ENCODE results near the gene RAD51AP1.
A peak's percentile ranks its signal among the peaks of the same experiment; 100 is the strongest.

Gene RAD51AP1

GRCh38 chr12:4545195-4545594 lies 6.5 kb downstream of the RAD51AP1 start:
- no peak for DNase-seq

- no peak for DNase-seq
Measured at GRCh38 chr12:4552191-4552590, 13.5 kb downstream of the RAD51AP1 start.

DNA sequence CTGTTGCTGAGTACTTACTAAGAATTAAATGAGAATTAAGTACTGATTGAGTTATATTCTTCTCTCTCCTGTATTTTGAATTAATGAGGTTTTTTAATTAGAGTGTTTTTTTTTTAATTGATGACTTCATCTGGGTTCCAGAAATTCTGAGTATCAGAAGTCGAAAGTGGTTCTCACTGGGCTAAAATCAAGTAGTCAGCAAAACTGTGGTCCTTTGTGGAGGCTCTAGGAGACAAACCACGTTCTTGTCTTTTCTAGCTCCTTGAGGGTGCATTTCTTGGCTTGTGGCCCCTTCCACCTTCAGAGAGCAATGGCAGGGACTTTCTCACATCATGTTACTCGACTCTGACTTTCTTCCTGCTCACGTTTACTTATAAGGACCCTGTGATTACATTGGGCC lies 15.3 kb downstream of the RAD51AP1 start:
- DNase-seq = no peak

GRCh38 chr12:4555804-4556203 lies 17.1 kb downstream of the RAD51AP1 start:
- no peak for DNase-seq

DNA sequence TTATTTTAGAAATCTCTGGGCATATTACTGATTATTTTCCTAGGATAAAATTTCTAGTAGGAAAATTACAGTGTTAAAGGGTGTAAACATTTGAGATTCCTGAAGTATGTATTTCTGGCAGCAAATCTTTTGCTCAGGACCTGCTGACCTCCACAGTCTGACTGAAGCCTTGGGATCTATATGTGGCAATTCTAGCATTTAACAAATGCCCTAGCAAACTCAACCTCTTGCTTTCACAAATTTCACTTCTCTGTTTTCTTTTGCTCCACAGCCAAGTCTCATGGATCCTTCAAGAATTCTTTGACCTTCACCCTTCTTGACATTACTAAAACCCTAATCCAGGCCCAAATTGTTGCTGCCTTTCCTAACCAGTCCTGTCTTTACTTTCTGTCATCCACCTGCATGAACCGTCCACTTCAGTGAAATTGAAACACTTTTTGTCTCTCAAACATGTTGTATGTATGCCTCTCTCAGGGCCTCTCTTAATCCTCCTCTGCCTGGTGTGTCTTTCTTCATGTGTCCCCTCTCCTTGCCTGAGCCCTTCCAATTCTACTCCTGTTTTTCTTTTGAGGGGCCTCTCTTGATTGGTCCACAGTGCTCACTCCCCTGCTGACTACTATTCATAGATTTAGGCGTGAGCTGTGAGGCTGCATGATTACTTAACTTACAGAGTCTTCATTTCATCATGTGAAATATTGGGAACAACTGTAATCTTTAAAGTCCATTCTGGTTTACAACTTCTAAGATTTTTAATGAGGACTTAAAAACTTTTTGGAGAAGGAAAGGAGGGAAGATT lies 18.2 kb downstream of the RAD51AP1 start:
- DNase-seq = no peak

GRCh38 chr12:4557586-4557985 lies 18.9 kb downstream of the RAD51AP1 start:
- no peak for DNase-seq

- DNase-seq = no peak
Measured at GRCh38 chr12:4558171-4558570, 19.5 kb downstream of the RAD51AP1 start.

- peak; percentile 66 for DNase-seq
Measured at GRCh38 chr12:4562034-4562657, 23.5 kb downstream of the RAD51AP1 start, which contains the start of gene DYRK4. Gene DYRK4, plus strand, starts transcription at chr12:4562208. Its CDS starts 38 bp downstream, at chr12:4562246.

DNA sequence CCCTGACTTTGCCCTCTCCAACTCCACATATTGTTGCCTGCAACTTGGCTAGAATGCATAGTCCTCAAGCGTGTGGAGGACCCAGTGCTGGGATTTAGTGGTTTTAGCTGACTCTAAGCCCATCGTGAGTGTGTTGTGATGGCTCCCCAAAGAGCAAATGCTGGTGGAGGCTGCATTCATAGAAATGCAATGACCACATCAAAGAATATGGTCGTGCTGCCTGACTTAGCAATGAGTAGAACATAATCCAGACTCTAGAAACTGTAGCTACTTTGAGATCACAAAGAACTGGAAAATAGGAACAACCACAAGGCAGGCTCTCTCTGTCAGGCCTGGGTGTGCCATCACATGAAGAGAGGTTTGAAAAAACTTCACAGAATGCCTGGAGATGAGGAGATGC lies 24.6 kb downstream of the RAD51AP1 start:
- DNase-seq = no peak

DNA sequence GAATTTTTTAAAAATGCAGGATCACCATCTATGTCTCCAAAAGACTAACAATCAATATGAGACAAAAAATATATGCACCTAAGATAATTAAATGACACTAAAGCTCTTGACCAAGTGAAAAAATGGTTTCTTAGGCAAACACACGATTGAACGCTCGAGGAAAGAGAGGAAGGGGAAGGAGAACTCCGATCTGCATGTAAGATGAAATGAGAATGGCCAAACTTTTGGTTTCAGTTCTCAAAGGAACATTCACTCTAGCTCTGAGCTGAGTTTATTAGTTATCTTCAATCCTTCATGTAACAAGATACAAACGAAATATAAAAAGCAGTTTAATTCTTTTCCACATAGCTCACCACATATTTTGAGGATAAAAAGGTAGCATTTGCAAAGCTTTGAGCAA lies 26.1 kb downstream of the RAD51AP1 start:
- no peak for DNase-seq

DNA sequence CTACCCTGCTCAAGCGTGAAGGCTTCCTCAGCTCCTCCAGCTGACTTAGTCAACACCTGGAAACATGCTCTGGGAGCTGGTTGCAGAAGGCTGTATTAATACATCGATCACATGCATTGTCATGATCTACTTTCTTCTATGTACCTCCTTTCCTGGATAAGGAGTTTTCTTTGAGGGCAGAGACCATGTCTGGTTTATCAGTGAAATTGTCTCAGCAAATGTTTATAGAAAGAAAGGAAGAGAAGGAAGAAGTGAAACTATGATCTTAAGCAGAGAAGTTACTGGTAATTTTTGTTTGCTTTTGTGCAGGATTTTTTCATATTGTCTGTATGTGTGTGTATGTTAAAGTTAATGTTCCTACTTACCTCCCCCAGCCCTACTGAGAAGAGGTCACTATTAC lies 27.8 kb downstream of the RAD51AP1 start:
- DNase-seq = no peak

DNA sequence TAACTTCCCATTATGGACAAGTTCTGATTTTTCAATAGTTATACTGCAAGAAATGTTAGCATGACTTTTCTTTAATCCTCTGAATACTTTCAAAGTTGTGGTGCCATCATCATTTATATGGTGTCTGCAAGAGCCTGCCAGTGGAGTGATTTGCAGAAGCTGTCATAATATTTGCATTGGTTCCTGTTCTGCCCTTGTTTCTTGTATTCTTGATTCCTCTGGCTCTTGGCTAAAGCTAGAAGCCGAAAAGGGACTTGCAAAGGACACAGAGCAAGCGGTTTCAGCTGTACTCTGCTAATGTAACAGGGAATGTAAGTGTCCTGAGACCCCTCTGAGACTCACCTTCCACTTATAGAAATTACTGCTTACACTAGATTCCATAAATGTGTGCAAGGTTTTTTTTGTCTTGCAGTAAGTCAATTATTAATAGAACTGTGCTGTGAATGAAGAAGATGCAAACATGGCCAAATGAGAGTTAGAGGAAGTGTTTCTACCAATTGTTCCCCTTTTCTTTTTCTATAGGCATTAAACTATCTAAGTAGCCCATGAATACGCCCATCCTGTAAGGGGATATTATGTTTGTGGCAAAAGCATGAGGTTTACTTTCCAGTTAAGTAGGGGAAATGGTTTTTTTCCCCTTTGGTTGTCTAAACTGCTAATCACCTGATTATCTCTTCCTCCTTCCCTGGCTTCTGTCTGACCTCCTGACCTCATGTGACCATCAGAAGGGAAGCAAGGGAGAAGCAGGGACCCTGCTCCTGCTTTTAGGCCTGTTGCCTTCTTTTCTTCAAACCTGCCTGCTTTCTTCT lies 28.6 kb downstream of the RAD51AP1 start:
- DNase-seq = no peak

DNA sequence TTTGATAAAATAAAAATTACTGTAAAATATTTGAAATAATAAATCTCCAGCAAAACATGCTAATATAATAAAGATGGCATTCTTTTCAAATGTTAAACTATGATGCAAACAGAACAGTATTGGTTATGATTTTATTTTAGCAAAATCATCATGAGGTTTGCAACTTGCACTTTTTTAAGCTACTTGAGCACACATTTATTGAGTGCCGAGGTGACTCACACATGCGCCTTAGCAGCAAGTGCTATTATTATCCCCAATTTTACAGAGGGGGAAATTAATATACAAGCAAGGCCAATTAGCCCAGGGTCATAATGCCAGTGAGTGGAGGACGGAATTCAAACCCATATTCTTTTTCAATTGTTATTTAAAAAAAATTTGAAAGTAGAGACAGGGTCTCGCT lies 30.6 kb downstream of the RAD51AP1 start:
- no peak for DNase-seq

- no peak for DNase-seq
Measured at GRCh38 chr12:4572680-4573079, 34.0 kb downstream of the RAD51AP1 start.

DNA sequence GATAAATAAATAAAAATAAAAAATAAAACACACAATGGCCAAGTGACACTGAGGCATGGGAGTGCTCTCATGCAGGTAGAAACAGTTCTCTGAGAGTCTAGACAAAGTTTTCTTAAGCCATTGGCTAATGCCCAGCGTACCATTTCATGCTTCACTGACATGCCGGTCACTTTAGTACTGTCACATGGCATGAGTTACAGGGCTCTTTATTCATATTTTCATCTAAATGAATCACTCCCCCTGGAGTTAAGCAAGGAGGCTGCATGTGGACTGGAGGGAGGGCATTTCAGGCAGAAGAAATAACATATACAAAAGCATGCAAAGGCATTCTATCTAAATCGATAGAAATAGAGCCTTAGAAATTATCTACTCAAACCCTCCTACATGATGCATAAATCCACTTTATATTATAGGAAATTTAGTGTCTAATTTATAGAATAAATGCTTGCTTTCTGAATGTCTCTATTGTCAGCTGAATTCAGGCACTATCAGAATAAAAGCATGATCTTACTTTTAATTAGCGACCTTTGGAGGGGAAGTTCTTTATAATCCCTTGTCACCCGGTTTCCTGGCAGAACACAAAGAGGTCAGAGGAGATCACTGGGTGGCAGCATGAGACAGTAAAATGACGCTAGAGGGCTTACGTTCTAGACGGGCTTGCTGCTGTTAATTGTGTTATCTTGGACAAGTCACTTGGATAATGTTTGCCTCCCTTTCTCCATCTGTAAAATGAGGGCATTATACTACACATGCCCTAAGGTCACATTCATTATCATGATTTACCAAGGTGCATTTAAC lies 40.8 kb downstream of the RAD51AP1 start:
- peak; percentile 8 for DNase-seq

DNA sequence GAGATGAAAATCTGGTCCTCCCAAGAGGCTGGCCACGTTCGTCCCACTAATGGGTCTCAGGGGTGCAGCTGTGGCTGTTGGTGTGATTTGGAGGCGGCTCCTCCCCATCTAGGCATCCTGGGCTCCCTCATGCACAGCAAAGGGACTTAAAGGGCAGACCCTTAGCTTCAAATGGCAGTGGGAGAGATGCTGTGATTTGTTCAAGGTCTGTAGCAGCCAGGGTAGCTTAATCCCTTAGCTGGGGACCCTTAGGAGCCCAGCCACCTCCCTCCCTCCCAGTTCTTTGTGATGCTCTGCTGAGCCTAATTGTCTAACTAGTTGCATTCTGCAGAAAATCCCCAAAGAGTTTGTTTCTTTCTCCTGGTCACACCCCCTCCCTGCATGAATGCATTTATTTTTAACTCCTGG lies 41.6 kb downstream of the RAD51AP1 start:
- no peak for DNase-seq

DNA sequence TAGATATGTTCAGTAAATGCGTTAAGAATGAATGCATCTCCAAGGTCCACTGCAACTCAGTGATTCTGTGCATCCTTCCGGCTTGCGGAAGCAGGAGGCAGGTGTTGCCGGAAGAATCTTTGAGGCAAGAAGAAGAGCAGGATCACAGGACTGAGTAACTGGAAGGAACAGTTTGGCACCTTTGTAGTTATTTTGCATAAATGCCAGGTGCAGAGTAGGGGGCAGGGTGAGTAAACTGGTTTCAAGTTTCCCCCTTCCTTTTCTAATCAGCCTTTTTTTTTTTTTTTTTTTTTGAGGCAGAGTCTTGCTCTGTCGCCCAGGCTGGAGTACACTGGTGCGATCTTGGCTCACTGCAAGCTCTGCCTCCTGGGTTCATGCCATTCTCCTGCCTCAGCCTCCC lies 45.6 kb downstream of the RAD51AP1 start:
- DNase-seq = no peak

GRCh38 chr12:4584896-4585295 lies 46.2 kb downstream of the RAD51AP1 start:
- DNase-seq = no peak

DNA sequence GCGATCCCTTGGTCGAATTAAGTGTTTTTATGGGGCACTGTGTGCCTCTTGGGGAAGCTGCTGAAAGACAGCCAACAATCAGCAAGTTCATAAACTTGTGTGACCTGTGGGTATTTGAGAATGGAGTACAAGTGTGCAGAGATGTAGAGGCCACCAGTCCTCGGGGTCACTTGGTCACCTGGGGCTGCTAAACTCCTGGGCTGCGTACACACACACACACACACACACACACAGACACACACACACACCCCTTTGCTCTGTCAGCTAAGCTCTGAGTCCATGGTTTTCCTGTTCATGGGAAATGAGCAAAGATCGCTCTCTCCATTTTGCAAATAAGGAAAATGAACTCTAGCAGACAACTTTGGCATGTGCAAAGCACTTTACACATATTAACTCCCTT lies 47.8 kb downstream of the RAD51AP1 start:
- DNase-seq = no peak

- DNase-seq = no peak
Measured at GRCh38 chr12:4587108-4587507, 48.4 kb downstream of the RAD51AP1 start.

DNA sequence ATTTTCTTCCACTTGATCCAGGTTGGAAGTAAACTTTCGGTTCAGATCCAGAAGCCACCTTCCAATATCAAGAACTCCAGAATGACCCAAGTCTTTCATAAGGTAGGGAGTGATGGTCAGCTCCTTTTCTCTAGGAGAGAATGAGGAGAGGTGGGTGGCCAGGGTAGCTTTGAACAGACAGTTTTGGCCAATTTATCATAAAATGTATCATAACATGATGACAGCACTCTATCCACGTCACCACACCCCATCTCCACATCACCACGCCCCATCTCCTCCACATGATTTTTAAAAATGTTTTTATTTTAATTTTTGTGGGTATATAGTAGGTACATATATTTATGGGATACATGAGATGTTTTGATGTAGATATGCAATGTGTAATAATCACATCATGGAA lies 50.2 kb downstream of the RAD51AP1 start:
- no peak for DNase-seq

GRCh38 chr12:4589941-4590340 lies 51.3 kb downstream of the RAD51AP1 start:
- no peak for DNase-seq

Measured in fibroblast of skin of back (primary cell).